ENCODE measurements around the gene B3GNT3.

The B3GNT3 gene

GRCh38 chr19:17860993-17861360 is 66.0 kb downstream of the B3GNT3 start:
- no peak for DNase-seq (ENCODE audit: low read depth in 2 of 2)

DNA sequence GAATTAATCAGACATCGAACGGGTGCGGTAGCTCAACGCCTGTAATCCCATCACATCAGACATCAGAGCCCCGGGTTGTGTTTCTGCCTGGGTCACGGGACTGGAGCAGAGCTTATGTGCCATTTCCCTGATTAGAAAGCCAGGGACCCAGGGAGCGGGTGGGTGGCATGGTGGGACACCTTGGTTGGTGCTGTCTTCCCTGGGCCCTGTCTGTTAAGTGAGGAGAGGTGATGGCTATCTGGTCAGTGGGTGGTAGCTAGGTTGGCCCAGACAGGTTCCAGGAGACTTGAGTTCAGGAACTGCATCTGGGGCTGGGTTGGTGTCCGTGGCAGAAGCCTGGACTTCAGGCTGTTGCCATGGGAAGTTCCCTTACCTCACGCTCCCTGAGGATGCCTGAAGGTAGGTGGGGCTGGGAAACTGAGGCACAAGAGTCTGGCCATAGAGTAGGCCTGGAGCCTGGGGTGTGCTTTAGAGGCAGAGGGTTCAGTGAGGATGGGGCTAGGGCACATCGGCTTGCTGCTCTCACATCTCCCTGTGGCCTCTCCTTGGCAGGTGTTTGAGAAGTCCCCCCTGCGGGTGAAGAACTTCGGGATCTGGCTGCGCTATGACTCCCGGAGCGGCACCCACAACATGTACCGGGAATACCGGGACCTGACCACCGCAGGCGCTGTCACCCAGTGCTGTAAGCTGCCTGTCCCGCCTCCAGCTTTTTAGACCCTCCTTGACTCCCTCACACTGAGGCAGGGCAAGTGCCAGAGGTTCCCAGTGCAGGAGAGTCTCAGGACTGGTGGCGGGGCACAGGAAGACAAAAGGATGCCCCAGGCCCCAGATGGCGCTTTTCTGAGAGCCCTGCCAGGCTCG is 66.8 kb downstream of the B3GNT3 start:
- DNase-seq (ENCODE audit: low read depth in 2 of 2), result no peak

- no peak for DNase-seq (ENCODE audit: low read depth in 2 of 2)
Measured at GRCh38 chr19:17862711-17863519, 68.0 kb downstream of the B3GNT3 start.

Measured in stimulated activated CD4-positive, alpha-beta T cell treated with anti-CD3 and anti-CD28 coated beads, Interleukin-1b, Interleukin-23, amount 100 ng/mL, for 1 hour (primary cell).